ENCODE measurements around the gene EID2. TPM values are rescaled to one million over a fixed set of nuclear protein-coding genes. Genes with fewer than 3 reads are reported as not detected.
A peak's percentile ranks its signal among the peaks of the same experiment; 100 is the strongest.

Gene EID2
- total and polyA plus RNA-seq, 2 of the 13 experiments (the other 11 are each of a cell fraction or from before 2014, with no cell fraction given): 3.7 to 14.1 TPM

- TF ChIP-seq SKIL (CRISPR knock-in tag; IDR thresholded peaks at IDR 0.05; ENCODE audit: borderline replicate concordance) (peak; percentile 56; the same call in 1 of the 2 replicates), NR2F2 (IDR thresholded peaks at IDR 0.05; ENCODE audit: borderline replicate concordance, low read depth) (no peak), ZFP36 (IDR thresholded peaks at IDR 0.05; ENCODE audit: borderline replicate concordance, low read depth, low read length, partially characterized antibody) (no peak), CBX1 (IDR thresholded peaks at IDR 0.05; ENCODE audit: low read depth) (no peak), KLF6 (CRISPR knock-in tag; IDR thresholded peaks at IDR 0.05) (peak; percentile 97), ZNF468 (CRISPR knock-in tag; IDR thresholded peaks at IDR 0.05) (peak; percentile 99), FOSL1 (CRISPR knock-in tag; IDR thresholded peaks at IDR 0.05; ENCODE audit: borderline replicate concordance) (peak; percentile 53), ZNF543 (CRISPR knock-in tag; IDR thresholded peaks at IDR 0.05) (peak; percentile 96; the same call in 1 of the 2 replicates), HMGA1 (CRISPR knock-in tag; conservative IDR thresholded peaks at IDR 0.05) (no peak), SP1 (IDR thresholded peaks at IDR 0.05) (no peak), SP1 (CRISPR knock-in tag; IDR thresholded peaks at IDR 0.05) (peak; percentile 33; the same call in 1 of the 2 replicates), ZHX1 (CRISPR knock-in tag; IDR thresholded peaks at IDR 0.05; ENCODE audit: low read depth) (peak; percentile 93), PPARG (CRISPR knock-in tag; conservative IDR thresholded peaks at IDR 0.05) (peak; percentile 51), ZNF282 (IDR thresholded peaks at IDR 0.05; ENCODE audit: partially characterized antibody) (no peak), JUNB (CRISPR knock-in tag; IDR thresholded peaks at IDR 0.05; ENCODE audit: borderline replicate concordance) (peak; percentile 90), RCOR2 (CRISPR knock-in tag; IDR thresholded peaks at IDR 0.05) (no peak), FOXO1 (CRISPR knock-in tag; IDR thresholded peaks at IDR 0.05) (no peak), SETDB1 (CRISPR knock-in tag; IDR thresholded peaks at IDR 0.05; ENCODE audit: borderline replicate concordance) (peak; percentile 68; the same call in 1 of the 2 replicates), SRF (IDR thresholded peaks at IDR 0.05; ENCODE audit: low read depth, low read length) (no peak), SP4 (CRISPR knock-in tag; IDR thresholded peaks at IDR 0.05) (peak; percentile 80), THYN1 (CRISPR knock-in tag; IDR thresholded peaks at IDR 0.05; ENCODE audit: borderline replicate concordance, low read depth) (no peak), ZNF234 (CRISPR knock-in tag; conservative IDR thresholded peaks at IDR 0.05) (peak; percentile 80; the same call in 1 of the 2 replicates), RFXANK (CRISPR knock-in tag; IDR thresholded peaks at IDR 0.05) (peak; percentile 64; the same call in 1 of the 2 replicates)
- TF ChIP-seq, protein P1, sequence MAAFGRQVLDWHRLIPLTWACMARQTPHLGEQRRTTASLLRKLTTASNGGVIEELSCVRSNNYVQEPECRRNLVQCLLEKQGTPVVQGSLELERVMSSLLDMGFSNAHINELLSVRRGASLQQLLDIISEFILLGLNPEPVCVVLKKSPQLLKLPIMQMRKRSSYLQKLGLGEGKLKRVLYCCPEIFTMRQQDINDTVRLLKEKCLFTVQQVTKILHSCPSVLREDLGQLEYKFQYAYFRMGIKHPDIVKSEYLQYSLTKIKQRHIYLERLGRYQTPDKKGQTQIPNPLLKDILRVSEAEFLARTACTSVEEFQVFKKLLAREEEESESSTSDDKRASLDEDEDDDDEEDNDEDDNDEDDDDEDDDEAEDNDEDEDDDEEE (CRISPR knock-in tag; IDR thresholded peaks at IDR 0.05): peak; percentile 84
These were observed 37.1 kb downstream of the EID2 start (continued) for GRCh38 chr19:39502640-39503417.

Data from HepG2 (cell line).